Gastroesophageal sphincter (tissue), 3 donors: ENCODE data around the gene DCAKD.

Experiments
- CTCF ChIP-seq, 4 experiments: fragments of 200-600 bp in 2 of 4; fragments of 450-650 bp in 2 of 4; sonication (generic) in 1 of 4; IDR thresholded peaks; one replicate each; pipeline ENCODE4 v1.5.1; 2017 to 2019; ENCODE audit warnings: antibody characterized with exemption in 4 of 4, mild to moderate bottlenecking in 2 of 4, moderate library complexity in 2 of 4
- POLR2AphosphoS5 ChIP-seq: sonication (generic); formaldehyde crosslinking; IDR thresholded peaks from one replicate; pipeline ENCODE4 v1.6.1; 2017; ENCODE audit warnings: antibody characterized with exemption

- TF ChIP-seq POLR2AphosphoS5 (no peak), CTCF (IDR thresholded peaks at IDR 0.05) (no peak)
Observed at GRCh38 chr17:45050481-45051059, 862 bp downstream of the DCAKD start.
